A172 (cell line): ENCODE results near the gene FADS1. TPM values are rescaled to one million over a fixed set of nuclear protein-coding genes. Genes with fewer than 3 reads are reported as not detected.
A peak's percentile ranks its signal among the peaks of the same experiment; 100 is the strongest.

Source experiments
- DNase-seq: peaks from one replicate; pipeline ENCODE4 v3.0.0-alpha.2; 2015; ENCODE audit warnings: low spot score
- total RNA-seq: library from RNA; depleted of rRNA; stranded (reverse); fragments of >200 nt; shearing (Covaris generic); gene quantifications from 2 replicates; pipeline ENCODE4 v1.2.3, GENCODE V29; 2014

FADS1 gene
- total RNA-seq, 1 experiment from 2014 or later: 55.3 TPM

- peak; percentile 44 for DNase-seq
Observed at GRCh38 chr11:61776561-61777075, 40.2 kb downstream of the FADS1 start.

GRCh38 chr11:61775606-61776554, 40.9 kb downstream of the FADS1 start:
- no peak for DNase-seq

GRCh38 chr11:61775106-61775505, 41.7 kb downstream of the FADS1 start:
- no peak for DNase-seq

GRCh38 chr11:61774411-61774810, 42.4 kb downstream of the FADS1 start:
- no peak for DNase-seq

- DNase-seq: no peak
Observed at GRCh38 chr11:61773809-61774208, 43.0 kb downstream of the FADS1 start.

GRCh38 chr11:61773356-61773755, 43.4 kb downstream of the FADS1 start:
- DNase-seq: no peak

- DNase-seq: no peak
Observed at GRCh38 chr11:61771985-61772455, 44.8 kb downstream of the FADS1 start.

GRCh38 chr11:61771195-61771894, 45.5 kb downstream of the FADS1 start:
- no peak for DNase-seq

- no peak for DNase-seq
Observed at GRCh38 chr11:61769946-61770683, 46.7 kb downstream of the FADS1 start.

- peak; percentile 27 for DNase-seq
Observed at GRCh38 chr11:61769169-61769920, 47.5 kb downstream of the FADS1 start.

- no peak for DNase-seq
Observed at GRCh38 chr11:61768376-61769076, 48.3 kb downstream of the FADS1 start.

- no peak for DNase-seq
Observed at GRCh38 chr11:61766353-61766841, 50.4 kb downstream of the FADS1 start.

- DNase-seq: no peak
Observed at GRCh38 chr11:61765550-61766253, 51.1 kb downstream of the FADS1 start.

- no peak for DNase-seq
Observed at GRCh38 chr11:61764606-61765260, 52.1 kb downstream of the FADS1 start.

- DNase-seq: no peak
Observed at GRCh38 chr11:61763930-61764605, 52.7 kb downstream of the FADS1 start.

GRCh38 chr11:61762798-61763197, 54.0 kb downstream of the FADS1 start:
- DNase-seq: no peak

GRCh38 chr11:61762223-61762615, 54.6 kb downstream of the FADS1 start:
- no peak for DNase-seq

- no peak for DNase-seq
Observed at GRCh38 chr11:61761440-61762222, 55.2 kb downstream of the FADS1 start.
